Retinal pigment epithelial cell (primary cell): ENCODE data around the gene MAML3.

Source experiments
- DNase-seq: peaks from one replicate; pipeline ENCODE4 v3.0.0-alpha.2; 2010; ENCODE audit warnings: low read depth
- H3K4me3 ChIP-seq: 2 replicates; pipeline ENCODE4 v1.5.1; 2011; ENCODE audit warnings: mild to moderate bottlenecking, low read length, control low read depth, moderate library complexity
- TF ChIP-seq, protein P1 (sequence below): conservative IDR thresholded peaks from 2 replicates; pipeline ENCODE4 v1.5.1; 2011; ENCODE audit warnings: low read depth, low read length, control low read depth, inconsistent platforms

Gene MAML3

DNA sequence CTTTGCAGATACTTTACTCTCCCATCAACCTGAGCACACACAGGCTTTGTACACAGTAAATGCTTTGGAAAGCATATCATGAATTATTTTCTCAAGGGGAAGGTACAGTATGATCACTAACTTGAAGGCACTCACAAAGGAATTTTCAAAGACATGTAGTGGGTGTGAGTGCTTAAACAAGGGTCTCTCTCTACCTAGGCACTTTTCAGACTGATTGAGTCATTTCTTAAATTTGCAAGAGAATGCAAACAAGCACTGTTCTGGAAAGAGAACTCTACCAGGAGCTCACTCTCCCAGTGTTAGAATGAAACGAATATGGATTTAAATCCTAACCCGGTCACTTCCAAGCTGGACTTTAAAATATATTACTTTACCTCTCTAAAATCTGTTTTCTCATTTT lies 85.7 kb downstream of the MAML3 start:
- TF ChIP-seq, protein P1, sequence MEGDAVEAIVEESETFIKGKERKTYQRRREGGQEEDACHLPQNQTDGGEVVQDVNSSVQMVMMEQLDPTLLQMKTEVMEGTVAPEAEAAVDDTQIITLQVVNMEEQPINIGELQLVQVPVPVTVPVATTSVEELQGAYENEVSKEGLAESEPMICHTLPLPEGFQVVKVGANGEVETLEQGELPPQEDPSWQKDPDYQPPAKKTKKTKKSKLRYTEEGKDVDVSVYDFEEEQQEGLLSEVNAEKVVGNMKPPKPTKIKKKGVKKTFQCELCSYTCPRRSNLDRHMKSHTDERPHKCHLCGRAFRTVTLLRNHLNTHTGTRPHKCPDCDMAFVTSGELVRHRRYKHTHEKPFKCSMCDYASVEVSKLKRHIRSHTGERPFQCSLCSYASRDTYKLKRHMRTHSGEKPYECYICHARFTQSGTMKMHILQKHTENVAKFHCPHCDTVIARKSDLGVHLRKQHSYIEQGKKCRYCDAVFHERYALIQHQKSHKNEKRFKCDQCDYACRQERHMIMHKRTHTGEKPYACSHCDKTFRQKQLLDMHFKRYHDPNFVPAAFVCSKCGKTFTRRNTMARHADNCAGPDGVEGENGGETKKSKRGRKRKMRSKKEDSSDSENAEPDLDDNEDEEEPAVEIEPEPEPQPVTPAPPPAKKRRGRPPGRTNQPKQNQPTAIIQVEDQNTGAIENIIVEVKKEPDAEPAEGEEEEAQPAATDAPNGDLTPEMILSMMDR, result no peak

DNA sequence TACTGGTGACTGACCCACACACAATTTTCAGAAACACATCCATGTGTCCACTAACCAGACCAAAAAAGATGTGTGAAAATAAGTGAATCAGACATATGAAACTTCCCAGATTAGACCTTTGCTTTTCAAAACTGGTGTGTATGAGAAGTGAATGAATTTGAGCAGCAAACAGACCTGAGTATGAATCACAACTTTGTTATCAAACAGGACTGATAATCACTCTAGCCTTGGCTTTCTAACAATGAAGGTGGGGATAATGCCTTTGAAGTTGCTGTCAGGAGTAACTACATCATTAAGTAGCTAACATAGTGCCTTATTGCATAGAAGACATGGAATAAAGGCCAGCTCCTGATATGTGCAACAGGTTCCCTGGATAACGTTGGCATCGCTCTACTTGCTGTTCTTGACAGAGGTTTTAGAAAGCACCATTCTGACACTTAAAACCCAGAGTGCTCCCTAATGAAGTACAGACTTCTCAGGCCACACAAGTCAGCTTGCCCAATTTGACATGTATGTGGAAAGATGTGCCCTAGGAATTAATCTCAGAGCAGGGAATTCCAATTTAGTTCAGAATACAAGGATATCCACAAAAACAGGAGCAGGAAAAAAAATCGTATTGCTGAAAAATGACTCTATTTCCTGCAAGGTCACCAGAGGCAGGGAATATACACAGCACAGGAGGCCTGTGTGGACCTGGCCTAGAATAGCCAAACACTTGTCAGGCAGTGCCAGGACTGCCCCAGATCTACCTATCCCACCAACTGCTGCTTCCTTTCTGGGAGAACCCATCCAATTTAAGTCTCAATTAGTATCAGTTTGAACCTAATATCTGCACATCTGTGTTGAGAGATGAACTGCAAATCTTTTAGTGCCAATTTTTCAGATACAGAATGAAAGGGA lies 87.7 kb downstream of the MAML3 start:
- no peak for DNase-seq
- TF ChIP-seq, protein P1, result no peak

More for the DNA sequence above, 85.7 kb downstream of the MAML3 start:
- H3K4me3 ChIP-seq, result no peak overlapping the region
- no peak for DNase-seq

DNA sequence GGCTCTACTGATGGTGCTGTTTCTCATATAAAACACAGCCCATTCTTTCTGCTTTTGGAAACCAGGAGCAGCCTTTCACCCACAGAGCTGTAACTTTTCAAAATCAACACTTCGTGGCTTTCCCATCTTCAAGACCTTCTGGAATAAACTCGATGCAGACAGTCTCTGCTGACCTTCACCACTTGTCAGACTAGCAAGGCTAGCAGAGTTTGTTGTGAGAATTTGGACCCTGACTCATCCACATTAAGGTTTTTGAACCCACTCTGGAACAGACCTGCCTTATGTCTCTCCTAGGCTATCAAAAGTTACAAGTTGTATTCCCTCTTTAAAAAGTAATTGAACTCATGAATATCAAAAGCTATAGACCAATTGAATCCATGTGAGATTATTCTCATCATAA lies 88.6 kb downstream of the MAML3 start:
- DNase-seq, result no peak
- no peak overlapping the region for H3K4me3 ChIP-seq
- TF ChIP-seq, protein P1, result no peak

More for the DNA sequence above, 87.7 kb downstream of the MAML3 start:
- H3K4me3 ChIP-seq, result no peak overlapping the region

DNA sequence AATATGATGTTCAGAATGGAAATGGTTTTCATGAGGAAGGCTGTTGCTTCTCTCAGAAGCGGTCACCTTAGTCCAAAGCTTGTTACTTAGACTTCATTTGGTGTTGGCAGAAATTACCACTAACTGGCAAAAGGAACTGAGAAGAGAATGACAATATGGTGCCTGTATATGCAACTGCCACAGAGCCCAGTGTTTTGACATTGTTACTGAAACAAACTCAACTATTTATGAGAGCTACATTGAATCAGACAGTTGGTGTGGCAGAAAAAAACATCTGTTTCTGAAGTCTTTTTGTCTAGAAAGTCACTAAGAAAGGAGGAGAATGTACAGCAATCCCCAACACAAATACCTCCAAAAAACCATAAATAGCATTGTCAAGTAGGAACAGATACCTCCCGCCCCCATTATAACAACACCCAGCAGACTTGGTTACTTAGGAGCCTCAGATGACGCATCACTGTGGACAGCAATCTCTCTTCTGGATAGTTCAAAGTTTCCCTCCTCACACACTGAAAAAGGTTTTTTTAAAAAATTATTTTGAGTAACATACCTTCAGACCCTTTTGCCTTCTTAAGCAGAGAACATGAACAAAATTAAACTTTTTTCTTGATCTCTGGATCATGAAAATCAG lies 92.2 kb downstream of the MAML3 start:
- H3K4me3 ChIP-seq, result no peak overlapping the region
- no peak for DNase-seq
- TF ChIP-seq, protein P1, result no peak

DNA sequence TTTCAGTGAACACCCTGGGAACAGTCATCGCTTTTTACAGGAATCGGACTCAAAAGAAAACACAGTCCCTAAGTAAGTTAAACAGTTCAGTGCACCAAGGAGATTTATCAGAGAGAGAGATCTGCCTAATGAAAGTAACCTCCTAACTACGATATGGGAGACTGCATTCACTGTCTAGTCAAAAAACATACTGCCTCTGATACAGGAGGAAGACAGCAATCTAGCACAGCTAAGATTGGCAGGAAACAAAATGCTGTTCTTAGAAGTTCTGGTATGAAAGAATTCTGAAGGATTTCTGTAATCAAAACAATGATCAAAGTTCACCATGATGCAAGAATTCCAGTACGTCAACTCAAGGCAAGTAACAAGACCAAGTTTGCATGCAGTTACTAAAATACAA lies 92.8 kb downstream of the MAML3 start:
- DNase-seq, result no peak
- H3K4me3 ChIP-seq, result no peak overlapping the region
- TF ChIP-seq, protein P1, result no peak

DNA sequence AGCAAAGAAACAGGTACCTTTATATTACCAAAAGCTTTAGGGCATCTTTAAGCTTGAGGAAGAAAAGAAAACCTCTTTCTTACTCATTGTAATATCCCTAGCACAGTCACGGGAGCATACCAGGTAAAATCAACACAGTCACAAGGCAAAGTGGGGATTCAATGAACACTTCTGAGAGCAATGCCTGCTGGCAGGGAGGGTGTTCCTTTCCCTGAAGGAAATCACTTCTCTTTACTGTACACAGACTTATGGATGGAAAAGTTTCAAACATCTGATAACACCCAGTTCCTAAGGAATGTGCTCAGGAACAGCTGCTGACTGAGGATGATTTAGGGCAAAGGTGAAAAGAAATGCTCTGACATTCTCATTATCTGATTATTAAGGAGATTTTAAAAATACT lies 94.8 kb downstream of the MAML3 start:
- H3K4me3 ChIP-seq, result no peak overlapping the region
- DNase-seq, result no peak
- TF ChIP-seq, protein P1, result no peak
